Thyroid gland (tissue), 4 donors: Measurements from ENCODE around the gene OR52K2.

ENCODE experiments used
- POLR2A ChIP-seq, 2 donors: fragments of 450-650 bp; IDR thresholded peaks; one replicate each; pipeline ENCODE4 v1.6.1; 2017; ENCODE audit warnings: antibody characterized with exemption in 2 of 2, mild to moderate bottlenecking in 2 of 2, moderate library complexity in 1 of 2
- TF ChIP-seq, protein P1 (sequence below), 6 experiments: fragments of 200-600 bp in 3 of 6; fragments of 450-650 bp in 3 of 6; sonication (generic) in 3 of 6; IDR thresholded peaks; one replicate each; pipeline ENCODE4 v1.5.1; 2016 to 2019; ENCODE audit warnings: antibody characterized with exemption in 6 of 6, mild to moderate bottlenecking in 2 of 6, inconsistent platforms in 1 of 6, moderate library complexity in 1 of 6

GRCh38 chr11:4454021-4454420 is 4.9 kb downstream of the OR52K2 start:
- no peak for TF ChIP-seq POLR2A (IDR thresholded peaks at IDR 0.05)
- TF ChIP-seq, protein P1, sequence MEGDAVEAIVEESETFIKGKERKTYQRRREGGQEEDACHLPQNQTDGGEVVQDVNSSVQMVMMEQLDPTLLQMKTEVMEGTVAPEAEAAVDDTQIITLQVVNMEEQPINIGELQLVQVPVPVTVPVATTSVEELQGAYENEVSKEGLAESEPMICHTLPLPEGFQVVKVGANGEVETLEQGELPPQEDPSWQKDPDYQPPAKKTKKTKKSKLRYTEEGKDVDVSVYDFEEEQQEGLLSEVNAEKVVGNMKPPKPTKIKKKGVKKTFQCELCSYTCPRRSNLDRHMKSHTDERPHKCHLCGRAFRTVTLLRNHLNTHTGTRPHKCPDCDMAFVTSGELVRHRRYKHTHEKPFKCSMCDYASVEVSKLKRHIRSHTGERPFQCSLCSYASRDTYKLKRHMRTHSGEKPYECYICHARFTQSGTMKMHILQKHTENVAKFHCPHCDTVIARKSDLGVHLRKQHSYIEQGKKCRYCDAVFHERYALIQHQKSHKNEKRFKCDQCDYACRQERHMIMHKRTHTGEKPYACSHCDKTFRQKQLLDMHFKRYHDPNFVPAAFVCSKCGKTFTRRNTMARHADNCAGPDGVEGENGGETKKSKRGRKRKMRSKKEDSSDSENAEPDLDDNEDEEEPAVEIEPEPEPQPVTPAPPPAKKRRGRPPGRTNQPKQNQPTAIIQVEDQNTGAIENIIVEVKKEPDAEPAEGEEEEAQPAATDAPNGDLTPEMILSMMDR (IDR thresholded peaks at IDR 0.05) = no peak
